Cerebellar cortex (tissue), 1 donor: ENCODE results near the gene MLX.
"Not testable (repeated sequence)": the region's sequence is repeated elsewhere in the genome, so short reads cannot be mapped to it uniquely, and the experiment has no call there.

Source experiments
- DNase-seq: peaks from one replicate; pipeline ENCODE4 v3.0.0-alpha.2; 2015; ENCODE audit warnings: low spot score

Gene MLX

GRCh38 chr17:42579794-42580551 lies 13.1 kb downstream of the MLX start:
- DNase-seq: no peak

- DNase-seq: no peak
Measured at GRCh38 chr17:42581744-42582270, 14.9 kb downstream of the MLX start.

- DNase-seq: no peak
Measured at GRCh38 chr17:42584880-42585279, 18.0 kb downstream of the MLX start.

GRCh38 chr17:42585353-42585752 lies 18.5 kb downstream of the MLX start:
- DNase-seq: no peak

GRCh38 chr17:42586514-42587230 lies 19.8 kb downstream of the MLX start:
- no peak for DNase-seq

- no peak for DNase-seq
Measured at GRCh38 chr17:42590886-42591285, 24.0 kb downstream of the MLX start.

- DNase-seq: no peak
Measured at GRCh38 chr17:42591411-42591810, 24.5 kb downstream of the MLX start.

- no peak for DNase-seq
Measured at GRCh38 chr17:42596386-42596785, 29.5 kb downstream of the MLX start.

- DNase-seq: no peak
Measured at GRCh38 chr17:42598905-42599304, 32.0 kb downstream of the MLX start.

GRCh38 chr17:42603318-42603717 lies 36.4 kb downstream of the MLX start:
- DNase-seq: no peak

GRCh38 chr17:42607769-42608168 lies 40.9 kb downstream of the MLX start:
- no peak for DNase-seq

- no peak for DNase-seq
Measured at GRCh38 chr17:42608305-42609181, 41.6 kb downstream of the MLX start.

- DNase-seq: peak; percentile 99
Measured at GRCh38 chr17:42609182-42609813, 42.4 kb downstream of the MLX start, which contains the start of the genes RETREG3 and TUBG1. RETREG3 (minus strand) TSS chr17:42609374; CDS start chr17:42609324, 50 bp downstream. TUBG1 (plus strand) TSS chr17:42609683; CDS start chr17:42609738, 55 bp downstream.

- not testable (repeated sequence) for DNase-seq
Measured at GRCh38 chr17:42609814-42610801, 43.2 kb downstream of the MLX start.

- DNase-seq: no peak
Measured at GRCh38 chr17:42612013-42612412, 45.1 kb downstream of the MLX start.

GRCh38 chr17:42613699-42614295 lies 46.9 kb downstream of the MLX start:
- DNase-seq: no peak

GRCh38 chr17:42617956-42618431 lies 51.1 kb downstream of the MLX start:
- DNase-seq: no peak

- peak; percentile 54 for DNase-seq
Measured at GRCh38 chr17:42618442-42619150, 51.7 kb downstream of the MLX start.

- DNase-seq: not testable (repeated sequence)
Measured at GRCh38 chr17:42621987-42622386, 55.1 kb downstream of the MLX start.
